Spinal cord (tissue), 10 donors: Measurements from ENCODE around the gene SLBP. TPM values are rescaled to one million over a fixed set of nuclear protein-coding genes. Genes with fewer than 3 reads are reported as not detected.
"Not testable (repeated sequence)": the region's sequence is repeated elsewhere in the genome, so short reads cannot be mapped to it uniquely, and the experiment has no call there.

Experiments used
- DNase-seq, 6 donors: peaks; one replicate each; pipeline versions ENCODE4 v3.0.0 to v3.0.0-alpha.2; 2013 to 2015; ENCODE audit warnings: low spot score in 6 of 6, low read depth in 4 of 6
- H3K27ac ChIP-seq: one replicate; pipeline ENCODE4 v1.5.1; 2013; ENCODE audit warnings: low read depth, low read length, control low read depth
- H3K27me3 ChIP-seq: one replicate; pipeline ENCODE4 v1.6.1; 2013; ENCODE audit warnings: low read length; ENCODE audit not compliant: control insufficient read depth, insufficient read depth
- H3K36me3 ChIP-seq: one replicate; pipeline ENCODE4 v1.6.1; 2013; ENCODE audit warnings: low read length; ENCODE audit not compliant: control insufficient read depth, insufficient read depth
- H3K4me1 ChIP-seq: one replicate; pipeline ENCODE4 v1.6.1; 2013; ENCODE audit warnings: low read length; ENCODE audit not compliant: control insufficient read depth, insufficient read depth
- H3K4me3 ChIP-seq: one replicate; pipeline ENCODE4 v1.5.1; 2013; ENCODE audit warnings: low read depth, low read length, control low read depth
- H3K9me3 ChIP-seq: one replicate; pipeline ENCODE4 v1.6.1; 2013; ENCODE audit warnings: low read length; ENCODE audit not compliant: control insufficient read depth, insufficient read depth
- WGBS: methylation state at CpG from one replicate; pipeline ENCODE4 v1.1.5; 2013; ENCODE audit warnings: missing lambda C conversion rate; ENCODE audit not compliant: insufficient coverage; 5-methylcytosine and 5-hydroxymethylcytosine counted together
- polyA plus RNA-seq, 2 donors: library from polyadenylated mRNA; unstranded; fragments of 120-200 nt; gene quantifications; one replicate each; pipeline ENCODE4 v1.2.1, GENCODE V29; 2013; ENCODE audit not compliant: insufficient read length in 2 of 2
- total RNA-seq, 2 donors: library from RNA; depleted of rRNA in 1 of 2; stranded (reverse); fragments of 120-200 nt in 1 of 2; fragments of >200 nt in 1 of 2; gene quantifications; one replicate each; pipeline versions ENCODE4 v1.2.3 to v1.2.4, GENCODE V29; 2013 to 2014
- donor health status: healthy.

The SLBP gene
- total and polyA plus RNA-seq, 4 donors = 37.0 to 59.9 (median 56.4) TPM

DNA sequence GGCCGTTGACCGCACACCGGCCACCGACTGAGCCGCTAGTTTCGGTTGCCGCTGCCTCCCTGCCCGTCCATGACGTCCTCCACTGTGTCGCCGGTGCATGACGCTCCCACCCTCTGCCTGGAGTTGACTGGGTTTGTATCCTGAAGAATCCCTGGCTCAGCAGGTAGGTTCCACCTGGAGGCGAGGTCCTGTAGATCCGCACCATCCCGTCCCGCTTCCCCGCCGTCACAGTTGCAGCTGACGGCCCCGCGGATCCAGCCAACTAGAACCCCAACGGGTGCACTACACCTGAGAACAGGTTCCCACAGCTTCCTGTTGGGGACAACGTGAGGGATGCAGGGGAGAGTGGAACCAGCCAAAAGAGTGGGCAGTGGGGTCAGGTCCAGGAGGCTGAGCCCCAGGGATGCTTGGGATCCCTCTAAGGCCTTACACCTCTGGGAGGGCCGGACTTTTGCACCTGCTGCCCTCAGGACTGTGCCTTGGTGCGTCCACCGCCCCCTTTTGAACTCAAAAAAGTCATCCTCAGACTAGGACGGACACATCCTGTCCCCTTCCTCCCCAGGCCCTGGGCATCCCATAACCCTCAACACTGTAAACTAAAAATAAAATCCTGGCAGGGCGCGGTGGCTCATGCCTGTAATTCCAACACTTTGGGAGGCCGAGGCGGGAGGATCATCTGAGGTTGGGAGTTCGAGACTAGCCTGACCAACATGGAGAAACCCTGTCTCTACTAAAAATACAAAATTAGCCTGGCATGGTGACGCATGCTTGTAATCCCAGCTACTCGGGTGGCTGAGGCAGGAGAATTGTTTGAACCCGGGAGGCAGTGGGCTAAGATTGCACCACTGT is 1.1 kb upstream of the SLBP start:
- no peaks in the 10 kb centered on the region for H3K9me3 ChIP-seq
- no peaks in the 10 kb centered on the region for H3K27me3 ChIP-seq
- H3K4me3 ChIP-seq = peak overlapping the region; percentile 55
- H3K36me3 ChIP-seq = peaks cover 33% of the 10 kb centered on the region
- H3K27ac ChIP-seq = peak overlapping the region; percentile 75
- peaks cover 40% of the 10 kb centered on the region for H3K4me1 ChIP-seq
- WGBS = 29% methylated on average over 31 of the region's 35 CpGs
- no peak for DNase-seq

DNA sequence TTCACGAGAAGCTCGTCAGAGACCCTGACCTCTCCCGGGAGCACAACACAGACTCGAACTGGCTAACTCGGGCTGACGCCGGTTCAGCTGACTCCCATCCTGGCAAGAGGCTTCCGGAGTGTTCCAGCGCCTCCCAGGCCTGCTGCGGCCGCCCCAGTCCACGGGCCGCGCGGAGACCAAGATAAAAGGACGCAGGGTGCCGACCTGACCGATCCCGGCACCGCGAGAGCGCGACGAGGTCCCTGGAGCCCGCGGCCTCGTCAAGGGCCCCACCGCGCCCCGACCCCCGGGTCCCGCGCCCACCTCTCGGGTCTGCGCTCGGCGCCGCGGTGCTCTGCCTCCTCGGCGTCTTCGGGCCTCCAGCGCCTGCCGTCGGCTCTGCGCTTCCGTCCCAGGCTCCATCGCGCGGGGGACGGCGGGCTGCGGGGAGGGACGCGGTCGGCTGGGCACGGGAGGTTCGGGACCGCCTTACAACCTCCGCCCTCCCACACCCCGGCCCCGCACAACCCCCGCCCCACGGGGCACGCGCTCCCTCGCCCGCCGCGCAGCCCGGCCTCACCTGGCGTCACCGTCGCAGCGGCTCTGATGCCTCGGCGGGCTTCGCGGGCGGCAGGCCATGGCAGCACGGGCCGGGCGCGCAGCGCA is 426 bp downstream of the SLBP start:
- H3K4me3 ChIP-seq = peak overlapping the region; percentile 66
- peaks cover 19% of the 10 kb centered on the region for H3K36me3 ChIP-seq
- peak in 3 of 6 donors; percentile 12 to 65 (median 47) for DNase-seq
- no peaks in the 10 kb centered on the region for H3K9me3 ChIP-seq
- under 1% methylated on average over 85 of the region's 85 CpGs for WGBS
- peaks cover 34% of the 10 kb centered on the region for H3K4me1 ChIP-seq
- peak overlapping the region; percentile 67 for H3K27ac ChIP-seq
- H3K27me3 ChIP-seq = no peaks in the 10 kb centered on the region

DNA sequence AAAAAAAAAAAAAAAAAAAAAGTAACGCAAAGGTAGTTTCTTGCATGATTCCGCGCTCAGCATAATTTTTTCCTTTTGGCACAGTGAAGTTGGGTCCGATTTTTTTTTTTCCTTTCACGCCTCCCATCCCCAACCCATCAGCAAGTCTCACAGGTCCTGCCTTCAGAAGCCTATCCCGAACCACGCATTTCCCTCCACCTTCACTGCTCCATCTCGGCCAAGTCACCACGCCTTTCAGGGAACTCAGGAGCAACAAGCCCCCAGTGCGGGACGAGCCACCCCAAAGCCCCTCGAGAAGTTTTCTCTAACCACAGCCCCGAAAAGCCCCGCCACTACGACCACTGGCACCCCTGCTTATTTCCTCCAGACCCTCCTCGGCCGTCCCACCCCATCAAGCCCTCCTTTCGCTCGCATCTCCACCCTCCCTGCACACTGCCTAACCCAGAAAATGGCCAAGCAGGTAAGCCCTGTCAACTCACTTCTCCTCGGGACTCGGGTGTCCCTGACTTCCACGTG is 1.0 kb downstream of the SLBP start:
- WGBS = 9% methylated on average over 19 of the region's 22 CpGs
- Histone ChIP-seq H3K4me1 (peaks cover 33% of the 10 kb centered on the region), H3K27ac (peak overlapping the region; percentile 67), H3K9me3 (no peaks in the 10 kb centered on the region), H3K27me3 (no peaks in the 10 kb centered on the region), H3K4me3 (peak overlapping the region; percentile 66), H3K36me3 (peaks cover 19% of the 10 kb centered on the region)
- DNase-seq = no peak

GRCh38 chr4:1708581-1708980 is 3.5 kb downstream of the SLBP start:
- Histone ChIP-seq H3K4me3 (no peak overlapping the region), H3K27me3 (no peaks in the 10 kb centered on the region), H3K27ac (no peak overlapping the region), H3K4me1 (peaks cover 24% of the 10 kb centered on the region), H3K36me3 (peaks cover 20% of the 10 kb centered on the region), H3K9me3 (no peaks in the 10 kb centered on the region)
- WGBS = no CpG with 5 or more reads among the region's 1 CpG
- DNase-seq = no peak

DNA sequence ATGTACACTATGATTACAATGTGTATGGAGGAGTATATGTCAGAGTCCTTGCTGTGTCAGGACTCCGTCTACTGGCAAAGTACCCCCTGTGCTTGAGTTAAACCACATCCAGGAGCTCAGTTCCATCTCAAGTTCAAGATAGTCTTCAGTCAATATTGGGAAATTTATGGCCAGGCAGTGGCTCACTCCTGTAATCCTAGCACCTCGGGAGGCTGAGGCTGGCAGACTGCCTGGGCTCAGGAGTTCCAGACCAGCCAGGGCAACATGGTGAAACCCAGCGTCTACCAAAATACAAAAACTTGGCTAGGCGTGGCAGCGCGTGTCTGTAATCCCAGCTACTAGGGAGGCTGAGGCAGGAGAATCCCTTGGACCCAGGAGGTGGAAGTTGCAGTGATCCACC is 5.8 kb downstream of the SLBP start:
- Histone ChIP-seq H3K36me3 (peaks cover 34% of the 10 kb centered on the region), H3K4me3 (no peak overlapping the region), H3K4me1 (peaks cover 11% of the 10 kb centered on the region), H3K27ac (no peak overlapping the region), H3K27me3 (no peaks in the 10 kb centered on the region), H3K9me3 (no peaks in the 10 kb centered on the region)
- WGBS = 98% methylated on average over 5 of the region's 6 CpGs
- no peak for DNase-seq

GRCh38 chr4:1705732-1706131 is 6.4 kb downstream of the SLBP start:
- H3K9me3 ChIP-seq = no peaks in the 10 kb centered on the region
- H3K27ac ChIP-seq = no peak overlapping the region
- WGBS = 95% methylated on average over 4 of the region's 6 CpGs
- H3K4me3 ChIP-seq = no peak overlapping the region
- H3K4me1 ChIP-seq = peaks cover 5% of the 10 kb centered on the region
- H3K27me3 ChIP-seq = no peaks in the 10 kb centered on the region
- H3K36me3 ChIP-seq = peaks cover 34% of the 10 kb centered on the region
- DNase-seq = no peak

- no peak overlapping the region for H3K27ac ChIP-seq
- H3K27me3 ChIP-seq = no peaks in the 10 kb centered on the region
- no peaks in the 10 kb centered on the region for H3K4me1 ChIP-seq
- H3K36me3 ChIP-seq = peaks cover 33% of the 10 kb centered on the region
- H3K4me3 ChIP-seq = no peak overlapping the region
- no CpG with 5 or more reads among the region's 1 CpG for WGBS
- no peak for DNase-seq
- H3K9me3 ChIP-seq = no peaks in the 10 kb centered on the region
Observed at GRCh38 chr4:1703867-1704266, 8.3 kb downstream of the SLBP start.

- H3K9me3 ChIP-seq, DNase-seq, H3K4me1 ChIP-seq, H3K4me3 ChIP-seq, H3K27me3 ChIP-seq, H3K27ac ChIP-seq: not testable (repeated sequence)
- peaks cover 50% of the 10 kb centered on the region for H3K36me3 ChIP-seq
- 90% methylated on average over 8 of the region's 8 CpGs for WGBS
Observed at GRCh38 chr4:1701671-1702070, 10.4 kb downstream of the SLBP start.

GRCh38 chr4:1695913-1696312 is 16.2 kb downstream of the SLBP start:
- no peak overlapping the region for H3K27ac ChIP-seq
- peaks cover 63% of the 10 kb centered on the region for H3K36me3 ChIP-seq
- DNase-seq = peak in 3 of 6 donors; percentile 28 to 79 (median 41)

More at GRCh38 chr4:1695913-1696312, 16.2 kb downstream of the SLBP start:
- H3K4me1 ChIP-seq = no peaks in the 10 kb centered on the region
- no peaks in the 10 kb centered on the region for H3K9me3 ChIP-seq
- H3K4me3 ChIP-seq = no peak overlapping the region
- no peaks in the 10 kb centered on the region for H3K27me3 ChIP-seq
- 53% methylated on average over 2 of the region's 5 CpGs for WGBS
